PFSK-1 (cell line): Measurements from ENCODE around the gene FOSL2.

ENCODE experiments used
- FOXP2 ChIP-seq: optimal IDR thresholded peaks from 2 replicates; pipeline ENCODE3; 2011; ENCODE audit warnings: borderline replicate concordance, control low read depth, inconsistent platforms; ENCODE audit not compliant: insufficient read depth; ENCODE audit errors: extremely low read length, extremely low read depth
- POLR2AphosphoS5 ChIP-seq: IDR thresholded peaks from 2 replicates; pipeline ENCODE4 v1.6.1; 2012; ENCODE audit warnings: low read depth, mild to moderate bottlenecking, control low read depth, low read length, moderate library complexity
- REST ChIP-seq, 2 experiments: IDR thresholded peaks; 2 replicates each; pipeline versions ENCODE4 v1.6.1 to v1.8.0; 2011 to 2012; ENCODE audit warnings: low read depth in 2 of 2, low read length in 2 of 2, control low read depth in 1 of 2, inconsistent platforms in 1 of 2, mild to moderate bottlenecking in 1 of 2, moderate library complexity in 1 of 2; ENCODE audit not compliant: insufficient read depth in 1 of 2
- TAF1 ChIP-seq: IDR thresholded peaks from 2 replicates; pipeline ENCODE4 v1.6.1; 2012; ENCODE audit warnings: low read length, control low read depth, borderline replicate concordance; ENCODE audit not compliant: insufficient read depth

DNA sequence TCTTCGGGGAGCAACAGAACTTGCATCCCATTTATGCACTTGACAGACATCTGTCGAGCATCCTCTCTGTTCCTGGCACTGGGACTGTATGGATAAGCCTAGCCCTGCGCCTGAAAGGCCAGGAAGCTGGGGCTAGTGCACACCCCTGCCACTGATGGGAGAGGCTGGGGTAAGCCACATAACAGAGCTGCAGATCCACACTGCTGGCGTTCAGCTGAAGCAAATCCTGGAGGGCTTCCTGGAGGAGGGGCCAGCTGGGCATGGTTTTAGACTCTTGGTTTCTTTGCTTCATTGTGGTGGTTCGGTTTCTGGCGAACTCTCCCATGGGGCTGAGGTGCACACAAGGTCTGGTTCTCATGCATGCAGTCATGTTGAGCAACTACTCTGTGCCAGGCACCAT is 45.5 kb upstream of the FOSL2 start:
- TF ChIP-seq REST (IDR thresholded peaks at IDR 0.05; ENCODE audit: insufficient read depth in 1 of 2, low read depth in 2 of 2, low read length in 2 of 2) (no peak), POLR2AphosphoS5 (no peak), TAF1 (no peak), FOXP2 (no peak)
